Cortex of kidney (tissue), 1 donor: ENCODE results near the gene FRAT2.

Experiments
- DNase-seq: peaks from one replicate; lab custom pipeline; 2025; lab: John Stamatoyannopoulos, UW

The FRAT2 gene

GRCh38 chr10:97325754-97326153, 8.8 kb downstream of the FRAT2 start:
- DNase-seq: no peak

- DNase-seq: no peak
Measured at GRCh38 chr10:97323501-97323900, 11.0 kb downstream of the FRAT2 start.

GRCh38 chr10:97321804-97322190, 12.7 kb downstream of the FRAT2 start:
- no peak for DNase-seq

- no peak for DNase-seq
Measured at GRCh38 chr10:97321032-97321803, 13.3 kb downstream of the FRAT2 start.

- DNase-seq: no peak
Measured at GRCh38 chr10:97320480-97321031, 14.0 kb downstream of the FRAT2 start.

GRCh38 chr10:97319671-97320479, 14.7 kb downstream of the FRAT2 start:
- peak; percentile 7 for DNase-seq

- no peak for DNase-seq
Measured at GRCh38 chr10:97318772-97319651, 15.5 kb downstream of the FRAT2 start, which contains the start of gene FRAT1. Gene FRAT1, plus strand, starts transcription at chr10:97319271. Its CDS starts 183 bp downstream, at chr10:97319454.

GRCh38 chr10:97314671-97315070, 19.9 kb downstream of the FRAT2 start:
- no peak for DNase-seq

GRCh38 chr10:97312897-97313296, 21.6 kb downstream of the FRAT2 start:
- no peak for DNase-seq

GRCh38 chr10:97311111-97311626, 23.4 kb downstream of the FRAT2 start:
- no peak for DNase-seq

- DNase-seq: no peak
Measured at GRCh38 chr10:97307866-97308780, 26.4 kb downstream of the FRAT2 start.

- DNase-seq: no peak
Measured at GRCh38 chr10:97307441-97307840, 27.1 kb downstream of the FRAT2 start.

GRCh38 chr10:97302088-97302791, 32.3 kb downstream of the FRAT2 start:
- no peak for DNase-seq

- no peak for DNase-seq
Measured at GRCh38 chr10:97300980-97301379, 33.5 kb downstream of the FRAT2 start.

GRCh38 chr10:97298223-97298571, 36.3 kb downstream of the FRAT2 start:
- no peak for DNase-seq

- no peak for DNase-seq
Measured at GRCh38 chr10:97297556-97298222, 36.8 kb downstream of the FRAT2 start.

GRCh38 chr10:97292862-97293198, 41.7 kb downstream of the FRAT2 start:
- DNase-seq: no peak

- DNase-seq: peak; percentile 37
Measured at GRCh38 chr10:97292097-97292861, 42.2 kb downstream of the FRAT2 start, which contains the start of gene ARHGAP19. Gene ARHGAP19, minus strand, starts transcription at chr10:97292637. Its CDS starts 10 bp downstream, at chr10:97292627.
